ENCODE results near the gene TMEM179.
A peak's percentile ranks its signal among the peaks of the same experiment; 100 is the strongest.

The TMEM179 gene

GRCh38 chr14:104567957-104568225 is 36.7 kb downstream of the TMEM179 start:
- TF ChIP-seq POLR2AphosphoS5 (IDR thresholded peaks at IDR 0.05; ENCODE audit: low read depth, low read length), result no peak
- TF ChIP-seq TAF1 (IDR thresholded peaks at IDR 0.05; ENCODE audit: borderline replicate concordance, insufficient read depth, low read length), result no peak
- TF ChIP-seq, protein P1, sequence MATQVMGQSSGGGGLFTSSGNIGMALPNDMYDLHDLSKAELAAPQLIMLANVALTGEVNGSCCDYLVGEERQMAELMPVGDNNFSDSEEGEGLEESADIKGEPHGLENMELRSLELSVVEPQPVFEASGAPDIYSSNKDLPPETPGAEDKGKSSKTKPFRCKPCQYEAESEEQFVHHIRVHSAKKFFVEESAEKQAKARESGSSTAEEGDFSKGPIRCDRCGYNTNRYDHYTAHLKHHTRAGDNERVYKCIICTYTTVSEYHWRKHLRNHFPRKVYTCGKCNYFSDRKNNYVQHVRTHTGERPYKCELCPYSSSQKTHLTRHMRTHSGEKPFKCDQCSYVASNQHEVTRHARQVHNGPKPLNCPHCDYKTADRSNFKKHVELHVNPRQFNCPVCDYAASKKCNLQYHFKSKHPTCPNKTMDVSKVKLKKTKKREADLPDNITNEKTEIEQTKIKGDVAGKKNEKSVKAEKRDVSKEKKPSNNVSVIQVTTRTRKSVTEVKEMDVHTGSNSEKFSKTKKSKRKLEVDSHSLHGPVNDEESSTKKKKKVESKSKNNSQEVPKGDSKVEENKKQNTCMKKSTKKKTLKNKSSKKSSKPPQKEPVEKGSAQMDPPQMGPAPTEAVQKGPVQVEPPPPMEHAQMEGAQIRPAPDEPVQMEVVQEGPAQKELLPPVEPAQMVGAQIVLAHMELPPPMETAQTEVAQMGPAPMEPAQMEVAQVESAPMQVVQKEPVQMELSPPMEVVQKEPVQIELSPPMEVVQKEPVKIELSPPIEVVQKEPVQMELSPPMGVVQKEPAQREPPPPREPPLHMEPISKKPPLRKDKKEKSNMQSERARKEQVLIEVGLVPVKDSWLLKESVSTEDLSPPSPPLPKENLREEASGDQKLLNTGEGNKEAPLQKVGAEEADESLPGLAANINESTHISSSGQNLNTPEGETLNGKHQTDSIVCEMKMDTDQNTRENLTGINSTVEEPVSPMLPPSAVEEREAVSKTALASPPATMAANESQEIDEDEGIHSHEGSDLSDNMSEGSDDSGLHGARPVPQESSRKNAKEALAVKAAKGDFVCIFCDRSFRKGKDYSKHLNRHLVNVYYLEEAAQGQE (IDR thresholded peaks at IDR 0.05; ENCODE audit: insufficient read depth in 1 of 2, low read depth in 2 of 2, low read length in 2 of 2), result no peak
- TF ChIP-seq SIN3A (IDR thresholded peaks at IDR 0.05; ENCODE audit: borderline replicate concordance, insufficient read depth, low read length), result no peak
- no peak for TF ChIP-seq FOXP2 (optimal IDR thresholded peaks at IDR 0.05; ENCODE audit: borderline replicate concordance, extremely low read depth, extremely low read length, insufficient read depth)

- TF ChIP-seq POLR2AphosphoS5 (IDR thresholded peaks at IDR 0.05; ENCODE audit: low read depth, low read length) (no peak), TAF1 (IDR thresholded peaks at IDR 0.05; ENCODE audit: borderline replicate concordance, insufficient read depth, low read length) (no peak), FOXP2 (optimal IDR thresholded peaks at IDR 0.05; ENCODE audit: borderline replicate concordance, extremely low read depth, extremely low read length, insufficient read depth) (no peak), SIN3A (IDR thresholded peaks at IDR 0.05; ENCODE audit: borderline replicate concordance, insufficient read depth, low read length) (no peak)
- TF ChIP-seq, protein P1 (IDR thresholded peaks at IDR 0.05; ENCODE audit: insufficient read depth in 1 of 2, low read depth in 2 of 2, low read length in 2 of 2), result no peak
Observed at GRCh38 chr14:104567141-104567956, 37.2 kb downstream of the TMEM179 start.

GRCh38 chr14:104564744-104565679 is 39.6 kb downstream of the TMEM179 start:
- TF ChIP-seq, protein P1 (IDR thresholded peaks at IDR 0.05; ENCODE audit: insufficient read depth in 1 of 2, low read depth in 2 of 2, low read length in 2 of 2), result no peak
- no peak for TF ChIP-seq SIN3A (IDR thresholded peaks at IDR 0.05; ENCODE audit: borderline replicate concordance, insufficient read depth, low read length)

- no peak for TF ChIP-seq SIN3A (IDR thresholded peaks at IDR 0.05; ENCODE audit: borderline replicate concordance, insufficient read depth, low read length)
- peak; percentile 56 for TF ChIP-seq FOXP2 (optimal IDR thresholded peaks at IDR 0.05; ENCODE audit: borderline replicate concordance, extremely low read depth, extremely low read length, insufficient read depth)
Observed at GRCh38 chr14:104563742-104564615, 40.6 kb downstream of the TMEM179 start.

GRCh38 chr14:104563191-104563741 is 41.3 kb downstream of the TMEM179 start:
- TF ChIP-seq TAF1 (IDR thresholded peaks at IDR 0.05; ENCODE audit: borderline replicate concordance, insufficient read depth, low read length) (no peak), SIN3A (IDR thresholded peaks at IDR 0.05; ENCODE audit: borderline replicate concordance, insufficient read depth, low read length) (no peak), POLR2AphosphoS5 (IDR thresholded peaks at IDR 0.05; ENCODE audit: low read depth, low read length) (no peak), FOXP2 (optimal IDR thresholded peaks at IDR 0.05; ENCODE audit: borderline replicate concordance, extremely low read depth, extremely low read length, insufficient read depth) (no peak)
- TF ChIP-seq, protein P1 (IDR thresholded peaks at IDR 0.05; ENCODE audit: insufficient read depth in 1 of 2, low read depth in 2 of 2, low read length in 2 of 2), result no peak
